GM23338 (cell line): Measurements from ENCODE around the gene CAMLG. TPM values are rescaled to one million over a fixed set of nuclear protein-coding genes. Genes with fewer than 3 reads are reported as not detected.
"Not testable (repeated sequence)": the region's sequence is repeated elsewhere in the genome, so short reads cannot be mapped to it uniquely, and the experiment has no call there.

ENCODE experiments used
- ATAC-seq: fragments of 200-7000 bp; cut with Tn5 transposase; 3 replicates; pipeline ENCODE4 v1.9.1; 2020
- DNase-seq: peaks from one replicate; pipeline ENCODE4 v3.0.0-alpha.2; 2015; ENCODE audit warnings: low spot score
- H2AFZ ChIP-seq: fragments of 200-600 bp; sonication (generic); 2 replicates; pipeline ENCODE4 v1.8.0; 2016; ENCODE audit warnings: antibody characterized with exemption, mild to moderate bottlenecking, moderate library complexity
- H3F3A ChIP-seq: fragments of 200-600 bp; sonication (generic); replicated peaks from 2 replicates; pipeline ENCODE4 v1.8.0; 2017; ENCODE audit warnings: antibody characterized with exemption, mixed run types, low read depth
- H3K27ac ChIP-seq: fragments of 200-600 bp; sonication (generic); 2 replicates; pipeline ENCODE4 v1.6.1; 2016; ENCODE audit warnings: low read depth
- H3K27me3 ChIP-seq: fragments of 200-600 bp; sonication (generic); 2 replicates; pipeline ENCODE4 v1.8.0; 2016; ENCODE audit warnings: mild to moderate bottlenecking, mixed run types, moderate library complexity; ENCODE audit not compliant: insufficient read depth
- H3K36me3 ChIP-seq: fragments of 200-600 bp; sonication (generic); 2 replicates; pipeline ENCODE4 v1.8.0; 2016; ENCODE audit warnings: mild to moderate bottlenecking; ENCODE audit not compliant: insufficient read depth
- H3K4me1 ChIP-seq: fragments of 200-600 bp; sonication (generic); 2 replicates; pipeline ENCODE4 v1.8.0; 2016; ENCODE audit warnings: mild to moderate bottlenecking, moderate library complexity; ENCODE audit not compliant: insufficient read depth
- H3K4me2 ChIP-seq: fragments of 200-600 bp; sonication (generic); 2 replicates; pipeline ENCODE4 v1.7.1; 2017; ENCODE audit warnings: mixed run types
- H3K4me3 ChIP-seq: fragments of 200-600 bp; sonication (generic); 2 replicates; pipeline ENCODE4 v1.6.1; 2016; ENCODE audit warnings: mixed run types
- H3K79me2 ChIP-seq: fragments of 200-600 bp; sonication (generic); replicated peaks from 2 replicates; pipeline ENCODE4 v1.8.0; 2017; ENCODE audit warnings: mild to moderate bottlenecking; ENCODE audit not compliant: insufficient read depth
- H3K9me2 ChIP-seq: fragments of 200-600 bp; sonication (generic); 2 replicates; pipeline ENCODE4 v1.8.0; 2017; ENCODE audit not compliant: insufficient read depth
- H4K20me1 ChIP-seq: fragments of 200-600 bp; sonication (generic); replicated peaks from 2 replicates; pipeline ENCODE4 v1.8.0; 2017; ENCODE audit warnings: mild to moderate bottlenecking; ENCODE audit not compliant: insufficient read depth
- H3K27ac Mint-ChIP-seq: 2 replicates; pipeline ENCODE4 v1.8.0; 2020; ENCODE audit warnings: inconsistent platforms, mild to moderate bottlenecking, moderate library complexity, mixed read lengths
- H3K27me3 Mint-ChIP-seq: 3 replicates; pipeline ENCODE4 v1.8.0; 2022; ENCODE audit warnings: low read depth, mild to moderate bottlenecking, moderate library complexity, mixed read lengths, inconsistent platforms; ENCODE audit not compliant: insufficient read depth, poor library complexity
- H3K36me3 Mint-ChIP-seq: 3 replicates; pipeline ENCODE4 v1.8.0; 2021; ENCODE audit warnings: low read depth, mild to moderate bottlenecking, inconsistent platforms, moderate library complexity, mixed read lengths
- H3K4me1 Mint-ChIP-seq: 3 replicates; pipeline ENCODE4 v1.8.0; 2020; ENCODE audit warnings: mild to moderate bottlenecking, inconsistent platforms, mixed read lengths
- H3K4me3 Mint-ChIP-seq: 3 replicates; pipeline ENCODE4 v1.8.0; 2021; ENCODE audit warnings: moderate library complexity, mild to moderate bottlenecking, inconsistent platforms, mixed read lengths
- H3K9me3 Mint-ChIP-seq: 3 replicates; pipeline ENCODE4 v1.8.0; 2020; ENCODE audit warnings: moderate library complexity, mild to moderate bottlenecking, inconsistent platforms, mixed read lengths
- CREB1 ChIP-seq: fragments of 250-450 bp; sonication (Bioruptor Pico); IDR thresholded peaks from 2 replicates; pipeline ENCODE4 v1.5.0; 2020; ENCODE audit warnings: low read depth, mild to moderate bottlenecking, moderate library complexity
- POLR2AphosphoS5 ChIP-seq: IDR thresholded peaks from 2 replicates; pipeline ENCODE4 v1.6.1; 2016; ENCODE audit warnings: antibody characterized with exemption, low read depth
- ZNF331 ChIP-seq: fragments of 250-450 bp; sonication (Bioruptor Pico); IDR thresholded peaks from 2 replicates; pipeline ENCODE4 v1.5.0; 2020; ENCODE audit warnings: low read depth, mild to moderate bottlenecking, moderate library complexity
- long read RNA-seq: library from polyadenylated mRNA; unstranded; transcript quantifications from one replicate; pipeline ENCODE4 v2.0.0, GENCODE V29; 2020; ENCODE audit not compliant: unreplicated experiment
- polyA plus RNA-seq: library from polyadenylated mRNA; unstranded; fragments of >200 nt; fragmentation: Nextera tagmentation; extraction: Ambion mirVana; gene quantifications from 2 replicates; pipeline ENCODE4 v1.2.1, GENCODE V29; 2016
- total RNA-seq: library from RNA; depleted of rRNA; stranded (reverse); fragments of >200 nt; shearing (Covaris generic); gene quantifications from 2 replicates; pipeline ENCODE4 v1.2.3, GENCODE V29; 2014; rRNA removed
- TF ChIP-seq, protein P1 (sequence below), 2 experiments: fragments of 200-600 bp in 1 of 2; sonication (generic) in 1 of 2; conservative IDR thresholded peaks; 2 replicates each; pipeline versions ENCODE4 v1.5.1 to v1.6.1; 2016 to 2017; ENCODE audit warnings: antibody characterized with exemption in 2 of 2, low read depth in 2 of 2, mild to moderate bottlenecking in 2 of 2, moderate library complexity in 1 of 2
- TF ChIP-seq, protein P2 (sequence below): IDR thresholded peaks from 2 replicates; pipeline ENCODE4 v1.6.1; 2016; ENCODE audit warnings: antibody characterized with exemption

The CAMLG gene
- total RNA-seq: 34.0 and 34.4 TPM in 2 replicates
- polyA plus RNA-seq: 75.0 and 85.6 TPM in 2 replicates
- long read RNA-seq, transcript CAMLG-201 (4 exons, 2,221 nt): major isoform, 71 of 108 reads
- long read RNA-seq, partial matches to known transcripts: 26 of 108 reads
- long read RNA-seq, other reads (novel, unspliced or antisense): 9 of 108 reads

DNA sequence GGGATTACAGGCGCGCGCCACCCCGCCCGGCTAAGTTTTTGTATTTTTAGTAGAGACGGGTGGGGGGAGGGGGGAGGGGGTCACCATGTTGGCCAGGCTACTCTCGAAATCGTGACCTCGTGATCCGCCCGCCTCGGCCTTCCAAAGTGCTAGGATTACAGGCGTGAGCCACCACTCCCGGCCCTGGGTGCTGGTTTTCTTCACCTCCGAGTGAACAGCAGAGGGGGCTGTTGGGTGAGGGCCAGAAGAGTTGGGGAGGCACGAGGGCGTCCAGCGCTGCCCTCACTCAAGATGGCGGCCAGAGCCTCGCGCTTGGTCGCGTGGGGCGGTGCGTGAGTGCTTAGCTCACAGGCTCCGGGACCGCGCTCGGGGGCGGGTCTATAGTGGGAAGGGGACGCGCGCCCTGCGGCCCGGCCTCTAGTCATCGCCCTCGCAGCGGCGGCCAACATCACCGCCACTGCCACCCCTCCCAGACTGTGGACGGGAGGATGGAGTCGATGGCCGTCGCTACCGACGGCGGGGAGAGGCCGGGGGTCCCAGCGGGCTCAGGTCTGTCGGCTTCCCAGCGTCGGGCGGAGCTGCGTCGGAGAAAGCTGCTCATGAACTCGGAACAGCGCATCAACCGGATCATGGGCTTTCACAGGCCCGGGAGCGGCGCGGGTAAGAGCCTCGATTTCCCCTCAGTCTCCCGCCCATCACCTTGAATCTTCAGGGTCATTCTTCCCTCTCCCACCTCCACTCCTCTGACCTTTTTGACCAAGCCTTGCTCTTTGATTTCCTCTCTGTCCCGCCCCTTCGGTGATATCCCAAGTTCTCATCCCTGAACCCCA lies at the start of gene CAMLG:
Gene CAMLG (plus strand): TSS at position 416 of the 830 bp plus-strand sequence. CDS start 73 bp downstream, at position 489.
- H2AFZ ChIP-seq: peak within 1 kb of the TSS; percentile 72
- ATAC-seq (peak; percentile 91), DNase-seq (peak; percentile 99)
- peaks cover 11% of the 10 kb centered on the region; the same call in 2 of the 3 replicates for H3K36me3 Mint-ChIP-seq
- TF ChIP-seq ZNF331 (CRISPR knock-in tag) (no peak), POLR2AphosphoS5 (peak; percentile 91), CREB1 (peak; percentile 96)
- TF ChIP-seq, protein P1, sequence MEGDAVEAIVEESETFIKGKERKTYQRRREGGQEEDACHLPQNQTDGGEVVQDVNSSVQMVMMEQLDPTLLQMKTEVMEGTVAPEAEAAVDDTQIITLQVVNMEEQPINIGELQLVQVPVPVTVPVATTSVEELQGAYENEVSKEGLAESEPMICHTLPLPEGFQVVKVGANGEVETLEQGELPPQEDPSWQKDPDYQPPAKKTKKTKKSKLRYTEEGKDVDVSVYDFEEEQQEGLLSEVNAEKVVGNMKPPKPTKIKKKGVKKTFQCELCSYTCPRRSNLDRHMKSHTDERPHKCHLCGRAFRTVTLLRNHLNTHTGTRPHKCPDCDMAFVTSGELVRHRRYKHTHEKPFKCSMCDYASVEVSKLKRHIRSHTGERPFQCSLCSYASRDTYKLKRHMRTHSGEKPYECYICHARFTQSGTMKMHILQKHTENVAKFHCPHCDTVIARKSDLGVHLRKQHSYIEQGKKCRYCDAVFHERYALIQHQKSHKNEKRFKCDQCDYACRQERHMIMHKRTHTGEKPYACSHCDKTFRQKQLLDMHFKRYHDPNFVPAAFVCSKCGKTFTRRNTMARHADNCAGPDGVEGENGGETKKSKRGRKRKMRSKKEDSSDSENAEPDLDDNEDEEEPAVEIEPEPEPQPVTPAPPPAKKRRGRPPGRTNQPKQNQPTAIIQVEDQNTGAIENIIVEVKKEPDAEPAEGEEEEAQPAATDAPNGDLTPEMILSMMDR (conservative IDR thresholded peaks at IDR 0.05; ENCODE audit: low read depth in 2 of 2): peak; percentile 76 to 89
- TF ChIP-seq, protein P2, sequence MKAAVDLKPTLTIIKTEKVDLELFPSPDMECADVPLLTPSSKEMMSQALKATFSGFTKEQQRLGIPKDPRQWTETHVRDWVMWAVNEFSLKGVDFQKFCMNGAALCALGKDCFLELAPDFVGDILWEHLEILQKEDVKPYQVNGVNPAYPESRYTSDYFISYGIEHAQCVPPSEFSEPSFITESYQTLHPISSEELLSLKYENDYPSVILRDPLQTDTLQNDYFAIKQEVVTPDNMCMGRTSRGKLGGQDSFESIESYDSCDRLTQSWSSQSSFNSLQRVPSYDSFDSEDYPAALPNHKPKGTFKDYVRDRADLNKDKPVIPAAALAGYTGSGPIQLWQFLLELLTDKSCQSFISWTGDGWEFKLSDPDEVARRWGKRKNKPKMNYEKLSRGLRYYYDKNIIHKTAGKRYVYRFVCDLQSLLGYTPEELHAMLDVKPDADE: peak; percentile 92
- peak within 1 kb of the TSS; percentile 93 for H3K4me3 Mint-ChIP-seq
- H3K79me2 ChIP-seq: peaks cover 42% of the 10 kb centered on the region
- H3K27me3 Mint-ChIP-seq: peaks cover 2% of the 10 kb centered on the region
- no peaks in the 10 kb centered on the region for H3K9me2 ChIP-seq
- H3K4me1 ChIP-seq: peaks cover 3% of the 10 kb centered on the region; the same call in 1 of the 2 replicates
- no peaks in the 10 kb centered on the region for H3K9me3 Mint-ChIP-seq
- peaks cover 12% of the 10 kb centered on the region; the same call in 2 of the 3 replicates for H3K4me1 Mint-ChIP-seq
- H3K27ac Mint-ChIP-seq: peak within 1 kb of the TSS; percentile 99
- peaks cover 15% of the 10 kb centered on the region; the same call in 1 of the 2 replicates for H3K36me3 ChIP-seq
- no peaks in the 10 kb centered on the region for H3F3A ChIP-seq
- H3K4me2 ChIP-seq: peak within 1 kb of the TSS; percentile 94
- peaks cover 8% of the 10 kb centered on the region; the same call in 1 of the 2 replicates for H4K20me1 ChIP-seq
- H3K27ac ChIP-seq: peak within 1 kb of the TSS; percentile 99
- H3K4me3 ChIP-seq: peak within 1 kb of the TSS; percentile 91
- no peaks in the 10 kb centered on the region for H3K27me3 ChIP-seq

DNA sequence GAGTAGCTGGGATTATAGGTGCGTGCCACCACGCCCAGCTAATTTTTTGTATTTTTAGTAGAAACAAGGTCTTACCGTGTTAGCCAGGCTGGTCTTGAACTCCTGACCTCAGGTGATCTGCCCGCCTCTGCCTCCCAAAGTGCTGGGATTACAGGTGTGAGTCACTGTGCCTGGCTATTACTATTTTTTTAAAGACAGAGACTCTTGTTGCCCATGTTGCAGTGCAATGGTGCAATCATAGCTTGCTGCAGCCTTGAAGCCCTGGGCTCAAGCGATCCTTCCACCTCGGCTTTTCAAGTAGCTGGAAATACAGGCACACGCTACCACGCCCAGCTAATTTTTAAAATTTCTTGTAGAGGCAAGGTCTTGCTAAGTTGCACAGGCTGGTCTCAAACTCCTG lies 48.2 kb upstream of the CAMLG start:
- H3K9me2 ChIP-seq, H3K9me3 Mint-ChIP-seq, H3K27me3 Mint-ChIP-seq, H3K79me2 ChIP-seq, H3K4me2 ChIP-seq, ATAC-seq, H3K4me3 Mint-ChIP-seq, H3K4me1 Mint-ChIP-seq, H3K27me3 ChIP-seq, H3K4me1 ChIP-seq, H3F3A ChIP-seq, H3K4me3 ChIP-seq, DNase-seq, H2AFZ ChIP-seq, H4K20me1 ChIP-seq, H3K27ac ChIP-seq, H3K27ac Mint-ChIP-seq: not testable (repeated sequence)
- H3K36me3 ChIP-seq: peaks cover 53% of the 10 kb centered on the region
- peaks cover 72% of the 10 kb centered on the region for H3K36me3 Mint-ChIP-seq
